DOHH2 (cell line): ENCODE results near the gene CDKN1A.

Source experiments
- H3F3A ChIP-seq: fragments of 200-600 bp; sonication (generic), shearing (Covaris generic); 2 replicates; pipeline ENCODE4 v1.6.0; 2016; ENCODE audit warnings: antibody characterized with exemption, mild to moderate bottlenecking; ENCODE audit not compliant: control insufficient read depth, insufficient read depth
- H3K27ac ChIP-seq: fragments of 200-600 bp; sonication (generic); 2 replicates; pipeline ENCODE4 v1.5.1; 2014; ENCODE audit warnings: low read depth, mild to moderate bottlenecking, low read length, moderate library complexity
- H3K27me3 ChIP-seq: fragments of 200-600 bp; sonication (generic); 2 replicates; pipeline ENCODE4 v1.6.1; 2014; ENCODE audit warnings: mild to moderate bottlenecking, low read length, mixed read lengths; ENCODE audit not compliant: control insufficient read depth
- H3K36me3 ChIP-seq: fragments of 200-600 bp; sonication (generic); 2 replicates; pipeline ENCODE4 v1.6.1; 2014; ENCODE audit warnings: mild to moderate bottlenecking, low read length, moderate library complexity, mixed read lengths; ENCODE audit not compliant: control insufficient read depth
- H3K4me1 ChIP-seq: fragments of 200-600 bp; sonication (generic); 2 replicates; pipeline ENCODE4 v1.6.1; 2014; ENCODE audit warnings: mild to moderate bottlenecking, low read length, mixed read lengths; ENCODE audit not compliant: control insufficient read depth
- H3K4me2 ChIP-seq: fragments of 200-600 bp; sonication (generic); 2 replicates; pipeline ENCODE4 v1.6.0; 2014; ENCODE audit warnings: mild to moderate bottlenecking, low read length, moderate library complexity
- H3K4me3 ChIP-seq: fragments of 200-600 bp; sonication (generic); 2 replicates; pipeline ENCODE4 v1.5.1; 2014; ENCODE audit warnings: mild to moderate bottlenecking, low read length, mixed read lengths
- H3K79me2 ChIP-seq: fragments of 200-600 bp; sonication (generic); 2 replicates; pipeline ENCODE4 v1.6.1; 2014; ENCODE audit warnings: mild to moderate bottlenecking, low read length, mixed read lengths; ENCODE audit not compliant: control insufficient read depth
- H3K9me2 ChIP-seq: fragments of 200-600 bp; sonication (generic); replicated peaks from 2 replicates; pipeline ENCODE4 v1.6.1; 2014; ENCODE audit warnings: mild to moderate bottlenecking, low read length, mixed read lengths; ENCODE audit not compliant: control insufficient read depth
- H3K9me3 ChIP-seq: fragments of 200-600 bp; sonication (generic); 2 replicates; pipeline ENCODE4 v1.6.1; 2014; ENCODE audit warnings: antibody characterized with exemption, low read length, mixed read lengths; ENCODE audit not compliant: control insufficient read depth, insufficient read depth
- H4K20me1 ChIP-seq: fragments of 200-600 bp; sonication (generic); 2 replicates; pipeline ENCODE4 v1.6.0; 2014; ENCODE audit warnings: low read depth, mild to moderate bottlenecking, antibody characterized with exemption, low read length, moderate library complexity; ENCODE audit not compliant: control insufficient read depth, insufficient read depth
- EZH2phosphoT487 ChIP-seq: fragments of 200-600 bp; sonication (generic); IDR thresholded peaks from 2 replicates; pipeline ENCODE4 v1.6.1; 2017; ENCODE audit warnings: borderline replicate concordance, mild to moderate bottlenecking, antibody characterized with exemption, low read length, moderate library complexity, mixed read lengths
- TF ChIP-seq, protein P1 (sequence below): fragments of 200-600 bp; sonication (generic); IDR thresholded peaks from one replicate; pipeline ENCODE4 v1.5.1; 2014; ENCODE audit warnings: antibody characterized with exemption, mild to moderate bottlenecking, low read depth, low read length; ENCODE audit not compliant: poor library complexity, severe bottlenecking

CDKN1A gene

DNA sequence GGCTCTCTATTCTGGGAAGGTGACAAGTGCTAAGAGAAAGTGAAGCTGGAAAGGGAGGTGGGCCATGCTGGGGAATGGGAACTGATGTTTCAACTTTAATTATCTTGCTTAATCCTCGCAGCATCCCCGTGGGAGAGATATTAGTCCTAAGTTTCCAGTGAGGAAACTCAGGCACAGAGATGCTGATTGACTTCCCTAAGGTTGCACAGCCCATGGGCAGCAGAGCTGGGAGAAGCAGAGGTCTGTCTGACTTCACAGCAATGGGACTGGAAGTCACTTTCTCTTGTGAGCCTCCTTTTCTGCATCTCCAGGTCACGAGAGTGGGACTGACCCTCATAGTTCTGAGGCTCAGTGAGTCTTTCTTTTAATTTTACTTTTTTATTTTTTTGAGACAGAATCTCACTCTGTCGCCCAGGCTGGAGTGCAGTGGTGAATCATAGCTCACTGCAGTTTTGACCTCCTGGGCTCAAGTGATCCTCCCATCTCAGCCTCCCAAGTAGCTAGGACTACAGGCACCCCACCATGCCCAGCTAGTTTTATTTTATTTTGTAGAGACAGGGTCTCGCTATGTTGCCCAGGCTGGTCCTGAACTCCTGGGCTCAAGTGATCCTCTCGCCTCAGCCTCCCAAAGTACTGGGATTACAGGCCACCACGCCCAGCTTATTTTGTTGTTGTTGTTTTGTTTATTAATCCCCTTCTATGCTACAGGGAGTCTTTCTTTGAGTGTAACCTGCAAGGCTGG lies 21.7 kb downstream of the CDKN1A start:
- TF ChIP-seq EZH2phosphoT487 = no peak
- TF ChIP-seq, protein P1, sequence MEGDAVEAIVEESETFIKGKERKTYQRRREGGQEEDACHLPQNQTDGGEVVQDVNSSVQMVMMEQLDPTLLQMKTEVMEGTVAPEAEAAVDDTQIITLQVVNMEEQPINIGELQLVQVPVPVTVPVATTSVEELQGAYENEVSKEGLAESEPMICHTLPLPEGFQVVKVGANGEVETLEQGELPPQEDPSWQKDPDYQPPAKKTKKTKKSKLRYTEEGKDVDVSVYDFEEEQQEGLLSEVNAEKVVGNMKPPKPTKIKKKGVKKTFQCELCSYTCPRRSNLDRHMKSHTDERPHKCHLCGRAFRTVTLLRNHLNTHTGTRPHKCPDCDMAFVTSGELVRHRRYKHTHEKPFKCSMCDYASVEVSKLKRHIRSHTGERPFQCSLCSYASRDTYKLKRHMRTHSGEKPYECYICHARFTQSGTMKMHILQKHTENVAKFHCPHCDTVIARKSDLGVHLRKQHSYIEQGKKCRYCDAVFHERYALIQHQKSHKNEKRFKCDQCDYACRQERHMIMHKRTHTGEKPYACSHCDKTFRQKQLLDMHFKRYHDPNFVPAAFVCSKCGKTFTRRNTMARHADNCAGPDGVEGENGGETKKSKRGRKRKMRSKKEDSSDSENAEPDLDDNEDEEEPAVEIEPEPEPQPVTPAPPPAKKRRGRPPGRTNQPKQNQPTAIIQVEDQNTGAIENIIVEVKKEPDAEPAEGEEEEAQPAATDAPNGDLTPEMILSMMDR = no peak
- Histone ChIP-seq H3F3A (no peaks in the 10 kb centered on the region; the same call in 1 of the 2 replicates), H3K4me1 (peaks cover 4% of the 10 kb centered on the region), H3K27me3 (no peaks in the 10 kb centered on the region; the same call in 1 of the 2 replicates), H3K27ac (no peak overlapping the region), H3K9me3 (no peaks in the 10 kb centered on the region; the same call in 1 of the 2 replicates), H4K20me1 (no peaks in the 10 kb centered on the region), H3K4me2 (no peak overlapping the region), H3K79me2 (no peaks in the 10 kb centered on the region), H3K9me2 (no peaks in the 10 kb centered on the region), H3K4me3 (no peak overlapping the region), H3K36me3 (no peaks in the 10 kb centered on the region)

- Histone ChIP-seq H4K20me1 (no peaks in the 10 kb centered on the region), H3K4me2 (no peak overlapping the region), H3K36me3 (no peaks in the 10 kb centered on the region), H3K79me2 (no peaks in the 10 kb centered on the region), H3K9me3 (no peaks in the 10 kb centered on the region; the same call in 1 of the 2 replicates), H3K27ac (no peak overlapping the region), H3K9me2 (no peaks in the 10 kb centered on the region), H3K4me1 (no peaks in the 10 kb centered on the region), H3K27me3 (no peaks in the 10 kb centered on the region; the same call in 1 of the 2 replicates), H3K4me3 (no peak overlapping the region), H3F3A (no peaks in the 10 kb centered on the region)
- TF ChIP-seq, protein P1 = no peak
- TF ChIP-seq EZH2phosphoT487 = no peak
Measured at GRCh38 chr6:36700831-36701230, 22.3 kb downstream of the CDKN1A start.

- H3K36me3 ChIP-seq = no peaks in the 10 kb centered on the region
- no peaks in the 10 kb centered on the region for H3K79me2 ChIP-seq
- no peaks in the 10 kb centered on the region for H3K9me2 ChIP-seq
- H3K9me3 ChIP-seq = no peaks in the 10 kb centered on the region; the same call in 1 of the 2 replicates
- no peaks in the 10 kb centered on the region for H3F3A ChIP-seq
- H4K20me1 ChIP-seq = no peaks in the 10 kb centered on the region
- TF ChIP-seq EZH2phosphoT487 = no peak
- TF ChIP-seq, protein P1 = peak; percentile 76
- H3K4me3 ChIP-seq = no peak overlapping the region
- no peak overlapping the region for H3K27ac ChIP-seq
- H3K27me3 ChIP-seq = no peaks in the 10 kb centered on the region; the same call in 1 of the 2 replicates
- H3K4me1 ChIP-seq = no peaks in the 10 kb centered on the region
- no peak overlapping the region for H3K4me2 ChIP-seq
Measured at GRCh38 chr6:36701401-36701991, 23.0 kb downstream of the CDKN1A start.
